Tibial artery (tissue), 4 donors: ENCODE results near the gene UNC13C.

Experiments used
- DNase-seq, 2 donors: peaks; one replicate each; pipeline ENCODE4 v3.0.0-alpha.2; 2019
- H3K27ac ChIP-seq, 2 donors: fragments of 200-600 bp; sonication (generic) in 1 of 2; 1 replicate in 1 of 2; 2 replicates in 1 of 2; pipeline ENCODE4 v1.5.1; 2018 to 2019; ENCODE audit warnings: mild to moderate bottlenecking in 1 of 2
- H3K27me3 ChIP-seq, 2 donors: fragments of 200-600 bp; sonication (generic) in 1 of 2; one replicate each; pipeline versions ENCODE4 v1.5.1 to v1.6.0; 2016 to 2019
- H3K36me3 ChIP-seq, 3 donors: fragments of 200-600 bp; sonication (generic) in 2 of 3; one replicate each; pipeline ENCODE4 v1.5.1; 2016 to 2019; ENCODE audit warnings: mild to moderate bottlenecking in 2 of 3
- H3K4me1 ChIP-seq, 4 donors: fragments of 200-600 bp; sonication (generic) in 2 of 4; 1 replicate in 3 of 4; 2 replicates in 1 of 4; pipeline ENCODE4 v1.5.1; 2016 to 2019
- H3K4me3 ChIP-seq, 2 donors: fragments of 200-600 bp; sonication (generic) in 1 of 2; 1 replicate in 1 of 2; 2 replicates in 1 of 2; pipeline ENCODE4 v1.5.1; 2018 to 2019; ENCODE audit warnings: mild to moderate bottlenecking in 2 of 2
- H3K9me3 ChIP-seq, 3 donors: fragments of 200-600 bp; sonication (generic) in 1 of 3; one replicate each; pipeline ENCODE4 v1.5.1; 2016 to 2019
- CTCF ChIP-seq, 2 experiments: fragments of 200-600 bp in 1 of 2; fragments of 450-650 bp in 1 of 2; IDR thresholded peaks; one replicate each; pipeline ENCODE4 v1.5.1; 2017 to 2019; ENCODE audit warnings: antibody characterized with exemption in 2 of 2, mild to moderate bottlenecking in 1 of 2, moderate library complexity in 1 of 2
- intact Hi-C: fragments of 100-400 bp; cut with DNase I; formaldehyde crosslinking; loops from one replicate; pipeline ENCODE4 v1.15.0; 2023; ENCODE audit warnings: low total_unique reads

UNC13C gene

DNA sequence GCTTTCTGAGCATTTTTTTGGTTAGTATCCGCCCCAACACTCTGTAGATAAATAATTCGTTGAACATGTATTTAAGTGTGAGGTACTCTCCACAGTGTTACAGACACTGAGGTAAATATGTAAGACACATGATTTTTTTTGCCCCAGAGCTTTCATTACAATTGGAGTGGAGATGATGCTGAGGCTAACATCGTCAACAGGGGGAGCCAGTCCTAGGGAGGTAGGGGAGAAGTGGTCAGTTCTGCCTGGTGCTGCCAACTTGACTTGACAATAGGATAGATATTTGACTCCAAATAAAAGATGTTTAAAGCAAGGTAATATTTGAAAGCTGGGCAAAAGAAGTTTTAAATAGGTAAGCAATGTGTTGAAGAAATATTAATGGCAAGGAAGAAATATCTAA is 295.7 kb downstream of the UNC13C start:
- DNase-seq, result no peak
- Histone ChIP-seq H3K9me3 (no peaks in the 10 kb centered on the region), H3K4me1 (peaks cover 0 to 27% (median 6%) of the 10 kb centered on the region in 4 donors), H3K36me3 (no peaks in the 10 kb centered on the region), H3K4me3 (no peak overlapping the region), H3K27ac (no peak overlapping the region), H3K27me3 (no peaks in the 10 kb centered on the region)
- no peak for TF ChIP-seq CTCF (IDR thresholded peaks at IDR 0.05)
- intact Hi-C loops, result no loop called here

GRCh38 chr15:54277834-54278233 is 299.6 kb downstream of the UNC13C start:
- Histone ChIP-seq H3K4me3 (no peak overlapping the region), H3K36me3 (no peaks in the 10 kb centered on the region), H3K4me1 (peaks cover 0 to 37% (median 4%) of the 10 kb centered on the region in 4 donors), H3K27me3 (no peaks in the 10 kb centered on the region), H3K27ac (peak overlapping the region; percentile 71 to 75), H3K9me3 (no peaks in the 10 kb centered on the region)
- TF ChIP-seq CTCF (IDR thresholded peaks at IDR 0.05), result no peak
- no peak for DNase-seq
- intact Hi-C loops, result no loop called here

GRCh38 chr15:54280726-54281125 is 302.5 kb downstream of the UNC13C start:
- intact Hi-C loops, result no loop called here
- Histone ChIP-seq H3K9me3 (no peaks in the 10 kb centered on the region), H3K27me3 (no peaks in the 10 kb centered on the region), H3K4me1 (peaks cover 0 to 37% (median 4%) of the 10 kb centered on the region in 4 donors), H3K4me3 (no peak overlapping the region), H3K27ac (peak overlapping the region; percentile 11 to 41), H3K36me3 (no peaks in the 10 kb centered on the region)
- no peak for DNase-seq
- no peak for TF ChIP-seq CTCF (IDR thresholded peaks at IDR 0.05)

GRCh38 chr15:54282228-54282836 is 304.1 kb downstream of the UNC13C start:
- Histone ChIP-seq H3K9me3 (no peaks in the 10 kb centered on the region), H3K4me3 (no peak overlapping the region), H3K27ac (no peak overlapping the region), H3K4me1 (peaks cover 0 to 26% (median 4%) of the 10 kb centered on the region in 4 donors), H3K27me3 (no peaks in the 10 kb centered on the region), H3K36me3 (no peaks in the 10 kb centered on the region)
- no peak for DNase-seq
- no peak for TF ChIP-seq CTCF (IDR thresholded peaks at IDR 0.05)
- intact Hi-C loops, result no loop called here

DNA sequence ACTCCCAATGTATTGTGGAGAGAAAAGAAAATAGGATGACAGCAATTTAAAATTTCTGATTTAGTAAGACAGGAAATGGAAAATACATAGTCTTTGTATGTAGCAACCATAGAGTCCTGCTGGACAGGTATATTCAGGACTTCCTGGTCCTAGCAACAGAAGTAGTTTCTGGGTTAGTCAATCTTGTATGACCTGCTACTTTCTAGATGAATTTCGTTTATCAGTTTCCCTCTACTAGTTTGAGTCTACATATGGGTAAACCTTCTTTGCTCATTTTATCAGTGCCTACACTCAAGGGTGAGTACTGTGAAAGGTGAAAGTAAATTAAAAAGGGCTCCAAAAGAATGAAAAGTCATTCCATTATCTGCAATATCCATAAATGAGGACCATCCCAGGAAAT is 309.8 kb downstream of the UNC13C start:
- DNase-seq, result no peak
- Histone ChIP-seq H3K27me3 (no peaks in the 10 kb centered on the region), H3K9me3 (no peaks in the 10 kb centered on the region), H3K4me3 (no peak overlapping the region), H3K36me3 (no peaks in the 10 kb centered on the region), H3K4me1 (no peaks in the 10 kb centered on the region), H3K27ac (no peak overlapping the region)
- intact Hi-C loops, result no loop called here
- no peak for TF ChIP-seq CTCF (IDR thresholded peaks at IDR 0.05)
